ENCODE results near the gene UNC5A.

DNA sequence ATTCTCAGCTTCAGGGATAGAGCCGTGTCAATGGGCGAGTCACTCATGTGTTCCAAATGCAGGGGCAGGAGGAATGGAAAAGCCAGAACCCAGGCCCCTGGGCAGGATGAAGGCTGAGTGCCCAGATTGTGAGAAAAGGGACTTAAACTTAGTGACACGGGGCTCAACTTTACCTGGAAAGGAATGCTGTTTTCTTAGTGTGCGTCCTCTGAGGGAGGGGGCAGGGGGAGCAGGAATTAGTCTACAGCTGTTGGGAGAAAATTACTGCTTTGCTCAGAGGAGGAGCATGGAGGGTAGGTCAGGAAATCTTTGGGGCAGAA, 74.2 kb downstream of the UNC5A start:
- TF ChIP-seq CEBPB (IDR thresholded peaks at IDR 0.05) = no peak
- TF ChIP-seq MAX (IDR thresholded peaks at IDR 0.05) = no peak
- TF ChIP-seq, protein P1, sequence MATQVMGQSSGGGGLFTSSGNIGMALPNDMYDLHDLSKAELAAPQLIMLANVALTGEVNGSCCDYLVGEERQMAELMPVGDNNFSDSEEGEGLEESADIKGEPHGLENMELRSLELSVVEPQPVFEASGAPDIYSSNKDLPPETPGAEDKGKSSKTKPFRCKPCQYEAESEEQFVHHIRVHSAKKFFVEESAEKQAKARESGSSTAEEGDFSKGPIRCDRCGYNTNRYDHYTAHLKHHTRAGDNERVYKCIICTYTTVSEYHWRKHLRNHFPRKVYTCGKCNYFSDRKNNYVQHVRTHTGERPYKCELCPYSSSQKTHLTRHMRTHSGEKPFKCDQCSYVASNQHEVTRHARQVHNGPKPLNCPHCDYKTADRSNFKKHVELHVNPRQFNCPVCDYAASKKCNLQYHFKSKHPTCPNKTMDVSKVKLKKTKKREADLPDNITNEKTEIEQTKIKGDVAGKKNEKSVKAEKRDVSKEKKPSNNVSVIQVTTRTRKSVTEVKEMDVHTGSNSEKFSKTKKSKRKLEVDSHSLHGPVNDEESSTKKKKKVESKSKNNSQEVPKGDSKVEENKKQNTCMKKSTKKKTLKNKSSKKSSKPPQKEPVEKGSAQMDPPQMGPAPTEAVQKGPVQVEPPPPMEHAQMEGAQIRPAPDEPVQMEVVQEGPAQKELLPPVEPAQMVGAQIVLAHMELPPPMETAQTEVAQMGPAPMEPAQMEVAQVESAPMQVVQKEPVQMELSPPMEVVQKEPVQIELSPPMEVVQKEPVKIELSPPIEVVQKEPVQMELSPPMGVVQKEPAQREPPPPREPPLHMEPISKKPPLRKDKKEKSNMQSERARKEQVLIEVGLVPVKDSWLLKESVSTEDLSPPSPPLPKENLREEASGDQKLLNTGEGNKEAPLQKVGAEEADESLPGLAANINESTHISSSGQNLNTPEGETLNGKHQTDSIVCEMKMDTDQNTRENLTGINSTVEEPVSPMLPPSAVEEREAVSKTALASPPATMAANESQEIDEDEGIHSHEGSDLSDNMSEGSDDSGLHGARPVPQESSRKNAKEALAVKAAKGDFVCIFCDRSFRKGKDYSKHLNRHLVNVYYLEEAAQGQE (IDR thresholded peaks at IDR 0.05; ENCODE audit: low read depth) = no peak
- no peak for TF ChIP-seq EP300 (IDR thresholded peaks at IDR 0.05; ENCODE audit: borderline replicate concordance)
- TF ChIP-seq TAF1 (IDR thresholded peaks at IDR 0.05; ENCODE audit: low read depth) = no peak
- TF ChIP-seq TCF12 (IDR thresholded peaks at IDR 0.05; ENCODE audit: low read depth) = no peak
- no peak for TF ChIP-seq USF1 (IDR thresholded peaks at IDR 0.05)
- TF ChIP-seq RAD21 (IDR thresholded peaks at IDR 0.05; ENCODE audit: low read depth) = no peak
- TF ChIP-seq TEAD4 (IDR thresholded peaks at IDR 0.05) = no peak
- TF ChIP-seq CREB1 (IDR thresholded peaks at IDR 0.05; ENCODE audit: low read depth) = no peak
- TF ChIP-seq YY1 (IDR thresholded peaks at IDR 0.05; ENCODE audit: low read depth) = no peak

All from Ishikawa (cell line).